HFFc6 (cell line): Measurements from ENCODE around the gene VAMP4. TPM values are rescaled to one million over a fixed set of nuclear protein-coding genes. Genes with fewer than 3 reads are reported as not detected.

Experiments
- DNase-seq: peaks from one replicate; pipeline ENCODE4 v3.0.0-alpha.2; 2018
- H3K27ac Mint-ChIP-seq: 2 replicates; pipeline ENCODE4 v1.8.0; 2020; ENCODE audit warnings: mild to moderate bottlenecking, mixed read lengths
- H3K27me3 Mint-ChIP-seq: 2 replicates; pipeline ENCODE4 v1.8.0; 2021; ENCODE audit warnings: mild to moderate bottlenecking, moderate library complexity, mixed read lengths; ENCODE audit not compliant: insufficient read depth
- H3K36me3 Mint-ChIP-seq: 2 replicates; pipeline ENCODE4 v1.8.0; 2021; ENCODE audit warnings: low read depth, mixed read lengths
- H3K4me1 Mint-ChIP-seq: 2 replicates; pipeline ENCODE4 v1.8.0; 2020; ENCODE audit warnings: low read depth, mixed read lengths
- H3K4me3 Mint-ChIP-seq: 2 replicates; pipeline ENCODE4 v1.8.0; 2020; ENCODE audit warnings: mild to moderate bottlenecking, moderate library complexity, mixed read lengths
- H3K9me3 Mint-ChIP-seq: 2 replicates; pipeline ENCODE4 v1.8.0; 2020; ENCODE audit warnings: mild to moderate bottlenecking, mixed read lengths
- CTCF ChIP-seq: fragments of 200-600 bp; sonication (generic); IDR thresholded peaks from 2 replicates; pipeline ENCODE4 v1.5.0; 2021; ENCODE audit warnings: antibody characterized with exemption, mild to moderate bottlenecking
- total RNA-seq, 6 experiments: library from RNA; stranded (reverse); fragmentation: NEBNext Ultra II Directional; extraction: Animal tissue kit (Norgen Biotek cat#: 25700); gene quantifications; 2 replicates in 1 of 6; 3 replicates in 5 of 6; pipeline ENCODE4 v1.2.3, GENCODE V29; 2021

Gene VAMP4
- total RNA-seq, 6 experiments from 2014 or later, result 12.8 to 14.7 (median 13.4) TPM

- DNase-seq, result no peak
- no peaks in the 10 kb centered on the region for H3K4me1 Mint-ChIP-seq
- H3K4me3 Mint-ChIP-seq, result no peak overlapping the region
- no peak overlapping the region for H3K27ac Mint-ChIP-seq
- no peak for TF ChIP-seq CTCF
- H3K36me3 Mint-ChIP-seq, result no peaks in the 10 kb centered on the region
- H3K9me3 Mint-ChIP-seq, result no peaks in the 10 kb centered on the region
- H3K27me3 Mint-ChIP-seq, result peaks cover 8% of the 10 kb centered on the region
Observed at GRCh38 chr1:171674431-171675405, 67.1 kb downstream of the VAMP4 start.

- no peak for TF ChIP-seq CTCF
- Mint-ChIP-seq H3K4me1 (no peaks in the 10 kb centered on the region), H3K36me3 (no peaks in the 10 kb centered on the region), H3K27me3 (peaks cover 6% of the 10 kb centered on the region), H3K27ac (no peak overlapping the region), H3K9me3 (no peaks in the 10 kb centered on the region), H3K4me3 (no peak overlapping the region)
- DNase-seq, result no peak
Observed at GRCh38 chr1:171670739-171671138, 71.1 kb downstream of the VAMP4 start.

GRCh38 chr1:171668372-171668771, 73.5 kb downstream of the VAMP4 start:
- peaks cover 15% of the 10 kb centered on the region; the same call in 1 of the 2 replicates for H3K4me1 Mint-ChIP-seq

GRCh38 chr1:171666114-171666769, 75.6 kb downstream of the VAMP4 start:
- Mint-ChIP-seq H3K4me1 (peaks cover 15% of the 10 kb centered on the region; the same call in 1 of the 2 replicates), H3K9me3 (no peaks in the 10 kb centered on the region), H3K36me3 (no peaks in the 10 kb centered on the region), H3K4me3 (no peak overlapping the region), H3K27ac (no peak overlapping the region), H3K27me3 (peaks cover 9% of the 10 kb centered on the region)
- DNase-seq, result no peak
- TF ChIP-seq CTCF, result no peak

More at GRCh38 chr1:171668372-171668771, 73.5 kb downstream of the VAMP4 start:
- no peaks in the 10 kb centered on the region for H3K9me3 Mint-ChIP-seq
- H3K27me3 Mint-ChIP-seq, result peaks cover 6% of the 10 kb centered on the region
- no peak overlapping the region for H3K4me3 Mint-ChIP-seq
- no peaks in the 10 kb centered on the region for H3K36me3 Mint-ChIP-seq
- no peak for DNase-seq
- no peak overlapping the region for H3K27ac Mint-ChIP-seq
- no peak for TF ChIP-seq CTCF

- Mint-ChIP-seq H3K9me3 (no peaks in the 10 kb centered on the region), H3K27me3 (peaks cover 4% of the 10 kb centered on the region; the same call in 1 of the 2 replicates), H3K36me3 (no peaks in the 10 kb centered on the region), H3K4me3 (no peak overlapping the region), H3K4me1 (peaks cover 15% of the 10 kb centered on the region; the same call in 1 of the 2 replicates), H3K27ac (peak overlapping the region; percentile 4; the same call in 1 of the 2 replicates)
- DNase-seq, result no peak
- no peak for TF ChIP-seq CTCF
Observed at GRCh38 chr1:171664976-171665375, 76.9 kb downstream of the VAMP4 start.
